Astrocyte (in vitro differentiated cells and primary cell): ENCODE measurements around the gene OLA1. TPM values are rescaled to one million over a fixed set of nuclear protein-coding genes. Genes with fewer than 3 reads are reported as not detected.
A peak's percentile ranks its signal among the peaks of the same experiment; 100 is the strongest.

ENCODE experiments used
- DNase-seq: peaks from one replicate; pipeline ENCODE4 v3.0.0-alpha.2; 2010; ENCODE audit warnings: low read depth
- FAIRE-seq: peaks from 2 replicates; lab custom pipeline; 2011; peaks lifted over from hg19 to GRCh38; lab: Jason Lieb, UNC
- H2AFZ ChIP-seq: 2 replicates; pipeline ENCODE4 v1.6.0; 2012; ENCODE audit warnings: low read depth, low read length, inconsistent platforms
- H3K27ac ChIP-seq: 2 replicates; pipeline ENCODE4 v1.5.1; 2011; ENCODE audit warnings: low read depth, low read length, inconsistent platforms
- H3K27me3 ChIP-seq: 2 replicates; pipeline ENCODE4 v1.6.0; 2011; ENCODE audit warnings: low read length, inconsistent platforms; ENCODE audit not compliant: insufficient read depth
- H3K36me3 ChIP-seq: 2 replicates; pipeline ENCODE4 v1.5.1; 2011; ENCODE audit warnings: low read length, inconsistent platforms; ENCODE audit not compliant: insufficient read depth
- H3K4me1 ChIP-seq: 2 replicates; pipeline ENCODE4 v1.5.1; 2011; ENCODE audit warnings: low read length, inconsistent platforms; ENCODE audit not compliant: insufficient read depth
- H3K4me2 ChIP-seq: 2 replicates; pipeline ENCODE4 v1.6.0; 2012; ENCODE audit warnings: low read length, inconsistent platforms
- H3K4me3 ChIP-seq: 2 replicates; pipeline ENCODE4 v1.5.1; 2011; ENCODE audit warnings: low read depth, mild to moderate bottlenecking, low read length, inconsistent platforms; ENCODE audit not compliant: insufficient read depth
- H3K79me2 ChIP-seq: 2 replicates; pipeline ENCODE4 v1.6.0; 2012; ENCODE audit warnings: mild to moderate bottlenecking, low read length, inconsistent platforms; ENCODE audit not compliant: insufficient read depth
- H3K9ac ChIP-seq: 2 replicates; pipeline ENCODE4 v1.6.0; 2012; ENCODE audit warnings: mild to moderate bottlenecking, low read length, inconsistent platforms
- H3K9me3 ChIP-seq: 2 replicates; pipeline ENCODE4 v1.5.1; 2012; ENCODE audit warnings: low read depth, mild to moderate bottlenecking, low read length, inconsistent platforms; ENCODE audit not compliant: insufficient read depth
- H4K20me1 ChIP-seq: 2 replicates; pipeline ENCODE4 v1.6.0; 2012; ENCODE audit warnings: low read length, inconsistent platforms; ENCODE audit not compliant: insufficient read depth
- H3K27ac Mint-ChIP-seq: one replicate; pipeline ENCODE4 v1.8.0; 2021; ENCODE audit warnings: mild to moderate bottlenecking, mixed read lengths; ENCODE audit not compliant: unreplicated experiment
- H3K27me3 Mint-ChIP-seq: one replicate; pipeline ENCODE4 v1.8.0; 2021; ENCODE audit warnings: low read depth, mixed read lengths; ENCODE audit not compliant: unreplicated experiment
- H3K36me3 Mint-ChIP-seq: one replicate; pipeline ENCODE4 v1.8.0; 2021; ENCODE audit warnings: low read depth, mixed read lengths; ENCODE audit not compliant: unreplicated experiment
- H3K4me1 Mint-ChIP-seq: one replicate; pipeline ENCODE4 v1.8.0; 2021; ENCODE audit warnings: low read depth, mixed read lengths; ENCODE audit not compliant: unreplicated experiment
- H3K4me3 Mint-ChIP-seq: one replicate; pipeline ENCODE4 v1.8.0; 2021; ENCODE audit warnings: mild to moderate bottlenecking, moderate library complexity, mixed read lengths; ENCODE audit not compliant: unreplicated experiment
- H3K9me3 Mint-ChIP-seq: one replicate; pipeline ENCODE4 v1.8.0; 2021; ENCODE audit warnings: mild to moderate bottlenecking, mixed read lengths; ENCODE audit not compliant: unreplicated experiment
- CTCF ChIP-seq: IDR thresholded peaks from 2 replicates; pipeline ENCODE4 v1.5.1; 2011; ENCODE audit warnings: low read depth, mild to moderate bottlenecking, inconsistent platforms, low read length, moderate library complexity; ENCODE audit not compliant: insufficient read depth
- EZH2 ChIP-seq: IDR thresholded peaks from 2 replicates; pipeline ENCODE4 v1.6.1; 2012; ENCODE audit warnings: mild to moderate bottlenecking, low read length, inconsistent platforms; ENCODE audit not compliant: insufficient read depth
- total RNA-seq: library from RNA; stranded (reverse); gene quantifications from 2 replicates; pipeline ENCODE4 v1.2.1, GENCODE V29; 2021

Gene OLA1
- total RNA-seq, 1 donor from 2014 or later = 104 TPM

GRCh38 chr2:174023591-174024523 lies 224.5 kb downstream of the OLA1 start:
- no peaks in the 10 kb centered on the region for H3K9me3 ChIP-seq

More at GRCh38 chr2:174023591-174024523, 224.5 kb downstream of the OLA1 start:
- Mint-ChIP-seq H3K4me3 (no peak overlapping the region), H3K9me3 (peaks cover 2% of the 10 kb centered on the region), H3K27ac (peak overlapping the region; percentile 41), H3K27me3 (no peaks in the 10 kb centered on the region), H3K4me1 (peaks cover 31% of the 10 kb centered on the region), H3K36me3 (peaks cover 2% of the 10 kb centered on the region)
- no peak for TF ChIP-seq CTCF
- TF ChIP-seq EZH2 = no peak
- Histone ChIP-seq H3K4me1 (peaks cover 30% of the 10 kb centered on the region), H3K36me3 (no peaks in the 10 kb centered on the region), H2AFZ (peak overlapping the region; percentile 8), H3K4me2 (no peak overlapping the region), H3K4me3 (no peak overlapping the region), H3K27me3 (no peaks in the 10 kb centered on the region), H3K27ac (peak overlapping the region; percentile 43), H3K79me2 (no peaks in the 10 kb centered on the region), H4K20me1 (no peaks in the 10 kb centered on the region), H3K9ac (no peak overlapping the region)
- DNase-seq (peak; percentile 95), FAIRE-seq (no peak)

Other genes starting within 250 kb of the OLA1 start
- not detected in 2 replicates for gene SP9, start 86.4 kb upstream of the OLA1 start, total RNA-seq
- gene SCRN3, start 147.2 kb upstream of the OLA1 start, total RNA-seq = 18.5 and 20.1 TPM in 2 replicates
- 9.3 and 11.0 TPM in 2 replicates for gene GPR155, start 238.5 kb upstream of the OLA1 start, total RNA-seq